Body of pancreas (tissue), 4 donors: ENCODE measurements around the gene TEX13B. TPM values are rescaled to one million over a fixed set of nuclear protein-coding genes. Genes with fewer than 3 reads are reported as not detected.

Experiments used
- ATAC-seq: fragments of 150-250 bp; one replicate; pipeline ENCODE4 v1.9.1; 2016
- DNase-seq, 4 donors: peaks; one replicate each; pipeline ENCODE4 v3.0.0-alpha.2; 2019
- H3K27ac ChIP-seq, 4 donors: fragments of 200-600 bp; sonication (generic); 1 replicate in 3 of 4; 2 replicates in 1 of 4; pipeline versions ENCODE4 v1.5.1 to v1.6.1; 2016 to 2019; ENCODE audit warnings: mild to moderate bottlenecking in 1 of 4, mixed read lengths in 1 of 4, moderate library complexity in 1 of 4
- H3K27me3 ChIP-seq, 2 donors: fragments of 200-600 bp; sonication (generic); one replicate each; pipeline ENCODE4 v1.6.0; 2016; ENCODE audit warnings: mild to moderate bottlenecking in 1 of 2
- H3K36me3 ChIP-seq, 2 donors: fragments of 200-600 bp; sonication (generic); replicated peaks in 1 of 2; 2 replicates each; pipeline ENCODE4 v1.5.1; 2016; ENCODE audit warnings: low read depth in 2 of 2; ENCODE audit not compliant: insufficient read depth in 1 of 2
- H3K4me1 ChIP-seq: fragments of 200-600 bp; sonication (generic); one replicate; pipeline ENCODE4 v1.6.0; 2016
- H3K4me3 ChIP-seq, 2 donors: fragments of 200-600 bp; sonication (generic); 1 replicate in 1 of 2; 2 replicates in 1 of 2; pipeline ENCODE4 v1.5.1; 2016 to 2019
- H3K9me3 ChIP-seq, 3 donors: fragments of 200-600 bp; sonication (generic); 1 replicate in 2 of 3; 2 replicates in 1 of 3; pipeline ENCODE4 v1.5.1; 2016
- CTCF ChIP-seq, 7 experiments: fragments of 450-650 bp in 4 of 7; fragments of 200-600 bp in 3 of 7; sonication (generic) in 3 of 7; IDR thresholded peaks; one replicate each; pipeline ENCODE4 v1.5.1; 2016 to 2019; ENCODE audit warnings: antibody characterized with exemption in 7 of 7
- POLR2A ChIP-seq, 3 donors: fragments of 450-650 bp; IDR thresholded peaks; one replicate each; pipeline ENCODE4 v1.6.1; 2016; ENCODE audit warnings: antibody characterized with exemption in 3 of 3, mild to moderate bottlenecking in 2 of 3
- WGBS, 2 donors: methylation state at CpG; one replicate each; pipeline ENCODE4 v1.1.5; 2017; 5-methylcytosine and 5-hydroxymethylcytosine counted together
- intact Hi-C: fragments of 100-400 bp; cut with DNase I; formaldehyde crosslinking; loops from one replicate; pipeline ENCODE4 v1.15.1; 2023
- total RNA-seq, 2 donors: library from RNA; depleted of rRNA; stranded (reverse); fragments of >200 nt; gene quantifications; one replicate each; pipeline ENCODE4 v1.1.0, GENCODE V29; 2016

Gene TEX13B
- total RNA-seq, 2 donors from 2014 or later, result not detected

GRCh38 chrX:108018656-108019381 is 36.6 kb upstream of the TEX13B start:
- Histone ChIP-seq H3K9me3 (no peaks in the 10 kb centered on the region), H3K36me3 (no peaks in the 10 kb centered on the region), H3K27ac (no peak overlapping the region), H3K4me3 (no peak overlapping the region), H3K27me3 (no peaks in the 10 kb centered on the region), H3K4me1 (no peaks in the 10 kb centered on the region)
- no peak for TF ChIP-seq POLR2A (IDR thresholded peaks at IDR 0.05)
- TF ChIP-seq CTCF (IDR thresholded peaks at IDR 0.05), result no peak
- DNase-seq, result no peak
- WGBS, 2 donors, result 64 to 82% methylated on average over 2 to 4 of the region's 4 CpGs
- ATAC-seq, result no peak
- intact Hi-C loops, result loop anchor here (5.0 kb wide), 1 partner anchor 53 kb away; no protein-coding TSS in a partner anchor

- Histone ChIP-seq H3K9me3 (no peaks in the 10 kb centered on the region), H3K27ac (no peak overlapping the region), H3K36me3 (no peaks in the 10 kb centered on the region), H3K27me3 (no peaks in the 10 kb centered on the region), H3K4me1 (no peaks in the 10 kb centered on the region), H3K4me3 (no peak overlapping the region)
- 16 to 29% methylated on average over 6 to 8 of the region's 11 CpGs for WGBS, 2 donors
- ATAC-seq (no peak), DNase-seq (peak in 1 of 4 donors; percentile 7)
- TF ChIP-seq CTCF (IDR thresholded peaks at IDR 0.05) (peak; percentile 18 to 38 (median 26)), POLR2A (IDR thresholded peaks at IDR 0.05) (no peak)
- intact Hi-C loops, result no loop called here
Observed at GRCh38 chrX:108001218-108001814, 19.1 kb upstream of the TEX13B start.

GRCh38 chrX:108000751-108001150 is 18.6 kb upstream of the TEX13B start:
- H3K4me1 ChIP-seq, result no peaks in the 10 kb centered on the region
- ATAC-seq (no peak), DNase-seq (no peak)
- no peaks in the 10 kb centered on the region for H3K9me3 ChIP-seq
- intact Hi-C loops, result no loop called here
- H3K36me3 ChIP-seq, result no peaks in the 10 kb centered on the region
- no peak overlapping the region for H3K4me3 ChIP-seq
- H3K27ac ChIP-seq, result no peak overlapping the region
- no peaks in the 10 kb centered on the region for H3K27me3 ChIP-seq
- TF ChIP-seq CTCF (IDR thresholded peaks at IDR 0.05), result no peak
- no peak for TF ChIP-seq POLR2A (IDR thresholded peaks at IDR 0.05)
- 42% methylated on average over 2 of the region's 2 CpGs; no CpG with 5 or more reads in 1 of the 2 donors for WGBS, 2 donors

GRCh38 chrX:107996124-107996523 is 14.0 kb upstream of the TEX13B start:
- 64% methylated on average over 3 of the region's 6 CpGs; no CpG with 5 or more reads in 1 of the 2 donors for WGBS, 2 donors
- Histone ChIP-seq H3K27me3 (no peaks in the 10 kb centered on the region), H3K36me3 (no peaks in the 10 kb centered on the region), H3K4me1 (no peaks in the 10 kb centered on the region), H3K27ac (no peak overlapping the region), H3K4me3 (no peak overlapping the region), H3K9me3 (no peaks in the 10 kb centered on the region)
- no peak for ATAC-seq
- DNase-seq, result no peak
- intact Hi-C loops, result no loop called here
- TF ChIP-seq POLR2A (IDR thresholded peaks at IDR 0.05) (no peak), CTCF (IDR thresholded peaks at IDR 0.05) (no peak)
